Activated gamma-delta T cell treated with Interleukin-2 at 50 U/mL for 16 hours (primary cell): Measurements from ENCODE around the gene INPP5A.

Experiments used
- DNase-seq: peaks from one replicate; pipeline ENCODE4 v3.0.0-alpha.2; 2020

Gene INPP5A

GRCh38 chr10:132684164-132684891 is 146.7 kb downstream of the INPP5A start:
- peak; percentile 36 for DNase-seq

GRCh38 chr10:132685101-132685891 is 147.7 kb downstream of the INPP5A start:
- DNase-seq, result no peak

DNA sequence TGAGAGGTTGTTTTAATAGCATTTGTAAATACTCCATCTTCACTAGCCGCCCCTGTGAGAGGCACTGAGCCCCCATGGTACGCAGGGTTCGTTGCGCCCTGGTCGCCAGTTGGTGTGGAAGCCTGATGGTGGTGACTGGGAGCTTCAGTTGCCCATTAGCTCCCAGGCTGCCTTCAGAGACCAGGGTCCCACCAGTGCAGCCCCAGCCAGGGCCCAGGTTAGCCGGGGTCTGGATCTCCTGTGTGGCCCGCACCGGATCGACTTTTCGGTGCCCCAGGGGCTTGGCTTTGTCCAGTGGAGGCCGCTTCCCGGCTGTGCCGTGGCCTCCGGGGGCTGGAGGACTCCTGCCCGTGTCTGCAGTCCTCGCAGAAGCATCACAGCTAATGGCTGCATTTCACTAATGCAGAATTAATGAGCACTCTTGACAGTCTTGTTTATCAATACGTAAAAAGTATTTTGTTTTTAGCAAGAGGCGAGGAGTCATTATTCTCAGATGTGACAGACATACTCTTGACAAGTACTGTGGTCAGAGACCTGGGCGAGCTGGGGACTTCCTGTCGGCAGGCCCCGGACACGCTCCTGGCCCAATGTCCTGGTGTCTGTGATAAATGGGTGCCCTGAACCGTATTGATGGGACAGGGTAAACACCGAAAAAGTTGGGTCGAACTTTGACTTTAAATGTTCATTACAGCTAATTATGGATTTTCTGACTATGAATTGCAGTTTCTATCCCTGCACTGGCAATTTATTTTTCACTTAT is 148.5 kb downstream of the INPP5A start:
- no peak for DNase-seq

GRCh38 chr10:132687181-132687892 is 149.8 kb downstream of the INPP5A start:
- DNase-seq, result no peak

GRCh38 chr10:132687893-132688579 is 150.4 kb downstream of the INPP5A start:
- no peak for DNase-seq

DNA sequence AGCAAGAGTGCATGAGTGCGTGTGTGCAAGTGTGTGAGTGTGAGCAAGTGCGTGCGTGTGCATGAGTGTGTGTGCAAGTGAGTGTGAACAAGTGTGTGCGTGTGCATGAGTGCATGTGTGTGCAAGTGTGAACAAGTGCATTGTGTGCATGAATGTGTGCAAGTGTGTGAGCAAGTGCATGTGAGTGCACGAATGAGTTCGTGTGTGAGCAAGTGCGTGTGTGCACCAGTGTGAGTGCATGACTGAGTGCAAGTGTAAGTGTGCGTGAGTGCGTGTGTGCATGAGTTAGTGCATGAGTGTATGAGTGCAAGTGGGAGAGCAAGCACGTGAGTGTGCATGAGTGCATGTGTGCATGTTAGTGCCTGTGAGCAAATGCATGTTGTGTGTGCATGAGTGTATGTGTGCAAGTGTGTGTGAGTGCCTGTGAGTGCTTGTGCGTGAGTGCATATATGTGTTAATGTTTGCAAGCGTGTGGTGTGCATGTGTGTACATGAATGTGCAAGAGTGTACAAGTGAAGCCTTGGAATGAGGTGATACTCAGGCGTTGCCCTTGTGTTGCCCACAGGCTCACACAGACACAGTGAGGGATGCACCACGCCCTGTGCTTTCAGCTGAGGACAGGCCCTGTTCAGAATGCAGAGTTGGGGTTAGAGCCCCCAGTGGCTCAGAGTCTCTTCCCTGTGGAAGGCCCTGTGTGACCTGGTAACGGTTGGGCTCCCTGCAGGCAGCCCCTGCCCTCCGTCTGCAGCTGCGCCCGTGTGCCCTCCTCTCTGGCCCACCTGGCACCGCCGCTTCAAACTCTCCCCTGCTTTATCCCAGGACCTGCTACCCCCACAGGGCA is 151.2 kb downstream of the INPP5A start:
- DNase-seq, result no peak

DNA sequence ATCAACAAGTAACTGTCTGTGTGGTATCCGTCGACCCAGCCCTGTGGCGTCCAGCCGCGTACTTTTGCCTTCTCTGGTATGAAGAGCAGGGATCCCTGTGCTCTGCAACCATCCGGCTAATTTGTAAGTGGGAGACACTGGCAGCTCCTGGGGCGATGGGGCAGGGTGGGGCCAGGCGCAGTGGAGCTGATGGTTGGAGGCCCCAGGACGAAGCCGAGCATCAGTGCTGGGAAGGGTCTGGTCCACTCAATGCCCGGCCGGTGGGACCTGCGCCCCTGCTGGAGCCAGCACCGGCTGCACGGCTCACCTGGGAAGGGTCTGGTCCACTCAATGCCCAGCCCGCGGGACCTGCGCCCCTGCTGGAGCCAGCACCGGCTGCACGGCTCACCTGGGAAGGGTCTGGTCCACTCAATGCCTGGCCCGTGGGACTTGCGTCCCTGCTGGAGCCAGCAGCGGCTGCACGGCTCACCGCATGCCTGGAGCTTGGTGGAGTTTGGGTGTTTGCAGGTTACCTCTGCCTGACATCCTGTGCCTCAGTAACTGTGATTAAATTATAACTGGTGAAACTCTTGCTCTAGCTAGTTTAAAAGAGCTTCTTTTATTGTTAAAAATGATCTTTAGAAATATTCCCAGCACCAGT is 152.3 kb downstream of the INPP5A start:
- DNase-seq, result no peak

DNA sequence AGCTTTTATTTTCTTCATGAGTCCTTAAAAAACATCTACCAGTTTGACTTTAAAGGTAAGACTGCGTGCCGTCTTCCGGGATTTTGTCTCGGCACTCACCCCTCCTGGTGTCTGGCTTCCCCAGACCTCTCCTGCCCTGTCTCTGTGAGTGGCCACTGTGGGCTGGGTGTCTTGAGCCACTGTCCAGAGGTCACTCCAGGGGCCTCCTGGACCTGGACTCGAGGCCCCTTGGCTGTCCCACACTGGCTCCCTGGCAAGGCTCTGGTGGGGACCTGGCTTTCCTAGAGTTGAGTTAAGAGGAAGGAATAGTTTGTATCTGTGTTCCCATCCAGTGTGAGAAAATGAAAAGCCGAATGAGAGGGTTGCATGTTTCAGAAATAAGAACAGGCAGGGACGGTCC is 152.8 kb downstream of the INPP5A start:
- DNase-seq, result no peak

DNA sequence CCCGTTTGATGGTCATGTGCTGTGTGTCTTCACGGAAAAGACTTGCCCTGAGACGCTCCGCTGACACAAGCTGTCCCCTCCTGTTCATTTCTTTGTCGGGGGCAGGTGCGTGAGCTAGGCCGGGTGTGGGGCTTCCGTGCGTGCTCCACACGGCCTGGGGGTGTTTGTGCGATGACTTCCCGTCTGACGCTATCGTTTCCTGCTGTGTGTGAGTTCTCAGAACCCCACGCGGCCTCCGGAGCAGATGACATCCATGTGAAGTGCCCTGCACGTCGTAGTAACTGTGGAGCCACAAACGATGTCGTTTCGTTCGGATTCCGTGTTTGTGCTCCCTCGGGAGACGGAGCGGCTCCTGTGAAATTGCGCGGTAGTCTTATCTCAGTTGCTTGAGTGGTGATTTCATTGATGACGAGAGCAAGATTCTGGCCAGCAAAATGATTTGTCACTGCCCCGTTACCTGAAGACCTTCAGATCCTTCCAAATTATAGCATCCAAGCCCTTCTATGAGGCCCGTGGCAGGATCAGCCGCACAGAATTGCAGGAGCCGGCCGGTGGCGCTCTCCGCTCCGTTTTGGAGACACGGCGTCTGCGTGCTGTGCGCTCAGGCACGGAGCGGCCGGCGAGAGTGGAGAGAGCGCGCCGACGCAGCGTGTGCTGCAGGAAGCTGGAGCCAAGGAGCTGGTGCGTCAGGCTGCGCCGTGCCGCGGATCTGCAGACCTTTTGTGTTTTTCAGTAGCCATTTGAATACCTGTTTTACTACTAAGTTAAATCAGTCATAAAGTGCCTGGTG is 153.4 kb downstream of the INPP5A start:
- DNase-seq, result no peak

GRCh38 chr10:132691711-132692153 is 154.1 kb downstream of the INPP5A start:
- DNase-seq, result no peak

DNA sequence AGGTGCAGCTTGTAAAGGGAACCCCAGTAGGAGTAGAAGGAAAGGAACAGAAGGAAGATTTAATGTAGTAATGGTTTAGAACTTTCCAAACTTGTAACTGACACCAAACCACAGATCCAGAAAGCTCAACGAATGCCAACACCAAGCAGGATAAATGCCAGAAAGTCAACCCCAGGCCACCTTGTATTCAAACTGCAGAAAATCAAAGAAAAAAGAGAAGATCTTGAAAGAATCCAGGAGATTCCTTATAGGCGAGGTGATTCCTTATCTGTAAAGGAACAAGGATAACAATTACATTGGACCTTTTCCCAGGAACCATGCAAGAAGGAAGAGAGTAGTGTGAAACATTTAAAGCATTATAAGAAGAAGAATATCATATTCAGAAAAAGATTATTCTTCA is 154.7 kb downstream of the INPP5A start:
- no peak for DNase-seq

DNA sequence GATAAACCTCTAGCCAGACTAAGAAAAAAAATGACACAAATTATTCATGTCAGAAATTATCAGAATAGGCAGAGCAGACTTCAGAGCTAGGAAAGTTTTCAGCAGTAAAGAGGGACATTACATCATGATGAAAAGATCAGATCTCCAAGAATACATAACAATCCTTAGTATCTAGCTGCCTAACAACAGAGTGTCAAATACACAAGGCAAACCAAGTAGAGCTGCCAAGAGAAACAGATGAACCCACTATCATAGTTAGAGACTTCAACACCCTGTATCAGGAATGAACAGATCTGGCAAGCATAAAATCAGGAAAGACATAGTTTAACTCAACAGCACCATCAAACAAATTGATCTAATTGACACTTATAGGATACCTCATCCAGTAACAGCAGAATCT is 156.1 kb downstream of the INPP5A start:
- no peak for DNase-seq

DNA sequence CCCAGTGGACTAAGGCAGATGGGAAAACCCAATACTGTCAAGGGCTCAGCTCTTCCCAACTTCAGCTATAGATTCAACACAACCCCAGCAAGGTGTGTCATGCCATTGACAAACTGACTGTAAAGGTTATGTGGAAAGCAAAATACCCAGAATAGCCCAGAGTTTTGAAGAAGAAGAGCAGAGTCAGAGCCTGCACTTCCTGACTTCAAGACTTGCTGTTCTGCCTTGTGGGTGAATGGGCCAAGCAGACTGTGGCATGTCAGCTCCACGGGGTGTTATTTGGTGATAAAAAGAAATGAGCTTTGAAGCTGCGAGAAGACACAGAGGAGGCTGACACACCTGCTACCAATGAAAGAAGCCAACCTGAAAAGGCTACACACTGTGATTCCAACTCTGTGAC is 158.6 kb downstream of the INPP5A start:
- no peak for DNase-seq

DNA sequence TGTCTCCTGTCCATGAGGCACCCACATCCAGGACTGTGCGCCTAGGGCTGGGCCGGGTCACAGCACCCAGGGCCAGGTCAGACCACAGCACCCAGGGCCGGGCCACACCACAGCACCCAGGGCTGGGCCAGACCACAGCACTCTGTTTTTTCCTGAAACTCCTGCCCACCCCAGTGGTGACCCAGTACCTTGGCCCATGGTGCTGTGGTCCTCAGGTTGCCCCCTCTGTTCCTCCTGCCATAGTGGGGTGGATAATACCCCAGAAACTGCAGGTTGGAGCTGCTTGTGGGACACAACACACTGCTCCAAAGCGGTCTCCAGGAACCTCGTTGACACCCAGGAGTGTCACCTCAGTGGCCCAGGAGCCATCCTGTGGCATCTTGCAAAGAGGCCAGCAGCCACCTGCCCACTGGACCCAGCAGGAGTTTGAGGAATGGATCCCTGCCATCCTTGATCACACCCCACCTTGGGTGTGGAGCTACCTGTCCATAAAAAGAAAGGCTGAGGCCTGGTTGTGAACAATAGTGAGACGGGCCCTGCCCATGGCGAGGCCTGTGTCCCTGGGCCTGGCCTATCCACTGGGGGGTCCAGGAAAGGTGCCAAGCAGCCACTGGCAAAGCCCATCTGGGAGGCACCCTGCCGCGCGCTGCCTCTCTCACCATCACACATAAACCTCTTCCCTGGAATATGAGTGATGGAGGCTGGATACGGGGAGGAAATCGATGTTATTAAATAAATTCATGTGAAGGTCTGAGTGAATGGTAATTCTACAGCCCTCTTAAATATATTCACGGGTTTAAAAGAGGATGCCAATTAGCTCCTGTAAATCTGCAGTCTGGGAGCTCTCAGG is 159.4 kb downstream of the INPP5A start:
- DNase-seq, result no peak

DNA sequence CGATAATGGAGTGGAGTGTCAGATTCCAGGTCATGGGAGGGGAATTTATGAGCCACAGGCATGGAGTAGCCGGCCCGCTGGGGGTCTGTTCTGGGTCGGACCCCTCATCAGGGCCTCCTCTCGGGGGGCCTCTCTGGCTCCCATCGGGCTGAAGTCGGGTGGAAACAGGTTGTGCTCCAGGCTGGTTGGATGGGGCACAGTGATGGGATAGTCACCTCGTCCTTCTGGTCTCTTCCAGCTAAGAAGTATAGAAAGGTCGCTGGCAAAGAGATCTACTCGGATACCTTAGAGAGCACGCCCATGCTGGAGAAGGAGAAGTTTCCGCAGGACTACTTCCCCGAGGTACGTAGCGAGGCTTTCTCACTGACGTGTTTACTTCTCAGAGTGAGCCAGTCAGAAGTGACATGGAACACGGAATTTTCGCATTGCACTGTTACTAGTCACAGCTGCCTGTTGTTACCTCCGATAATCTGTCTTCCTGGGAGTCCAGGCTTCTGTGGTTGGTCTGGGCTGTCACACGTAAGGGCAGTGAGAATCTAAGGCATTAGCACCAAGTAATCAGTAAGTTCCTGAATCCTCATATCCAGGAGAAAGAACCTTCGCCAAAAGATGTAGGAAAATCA is 160.1 kb downstream of the INPP5A start:
- DNase-seq, result no peak

DNA sequence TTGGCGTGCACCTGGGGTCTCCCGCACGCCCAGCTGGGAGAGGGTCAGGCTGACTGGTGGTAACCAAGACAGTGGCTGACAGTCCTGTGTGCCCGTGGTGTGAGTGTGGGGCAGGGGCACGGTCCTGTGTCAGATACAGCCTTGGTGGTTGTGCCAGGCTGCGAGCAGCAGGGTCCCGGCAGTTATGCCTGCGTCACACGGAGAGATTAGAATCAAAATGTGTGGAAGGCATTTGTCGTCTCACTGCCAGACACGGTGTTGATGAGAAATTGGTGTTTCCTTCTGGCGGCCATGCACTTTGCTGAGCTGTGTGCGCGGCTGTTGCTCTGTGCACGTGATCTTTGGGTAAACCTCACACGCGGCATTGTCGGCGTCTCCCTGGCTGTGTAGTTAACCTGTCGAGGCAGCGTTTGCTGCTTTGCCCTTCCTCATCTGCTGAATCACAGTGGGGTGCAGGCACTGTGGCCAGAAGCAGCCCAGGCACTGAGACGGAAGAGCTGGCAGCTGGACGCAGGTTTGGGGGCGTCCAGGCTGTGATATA is 160.7 kb downstream of the INPP5A start:
- no peak for DNase-seq

DNA sequence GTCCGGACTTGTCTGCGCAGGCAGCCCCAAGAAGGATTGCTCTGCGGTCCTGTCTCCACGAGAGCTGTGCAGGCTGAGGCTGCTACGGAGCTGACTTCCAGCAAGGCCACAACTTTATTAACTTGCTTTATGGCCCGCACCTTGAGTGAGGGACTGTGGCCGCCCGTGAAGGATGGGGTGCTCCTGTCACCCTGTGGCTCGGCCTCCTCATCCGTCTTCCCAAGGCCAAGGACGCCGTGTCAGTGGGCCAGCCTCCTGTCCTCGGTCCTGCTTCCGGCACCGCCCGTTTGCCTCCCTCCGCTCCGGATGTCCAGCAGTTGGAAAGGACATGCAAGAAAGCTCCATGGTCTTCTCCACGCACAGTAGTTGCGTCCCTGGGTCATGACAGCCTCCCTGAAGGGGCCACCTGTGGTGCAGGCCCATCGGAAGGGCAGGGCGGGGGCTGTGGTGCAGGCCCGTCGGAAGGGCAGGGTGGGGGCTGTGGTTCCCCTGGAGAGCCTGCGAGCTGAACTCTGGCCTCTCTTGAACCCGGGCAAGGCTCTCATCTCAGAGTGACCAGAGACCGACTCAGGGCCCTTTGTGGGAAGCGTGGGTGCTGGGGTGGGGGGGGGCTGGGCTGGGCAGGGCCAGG is 161.3 kb downstream of the INPP5A start:
- no peak for DNase-seq
